NCI-H1417 (cell line): Measurements from ENCODE around the gene ENO2.
"Not testable (repeated sequence)": the region's sequence is repeated elsewhere in the genome, so short reads cannot be mapped to it uniquely, and the experiment has no call there.

ENCODE experiments used
- DNase-seq, 3 experiments: peaks; one replicate each; lab custom pipeline; 2025; lab: John Stamatoyannopoulos, UW

The ENO2 gene

DNA sequence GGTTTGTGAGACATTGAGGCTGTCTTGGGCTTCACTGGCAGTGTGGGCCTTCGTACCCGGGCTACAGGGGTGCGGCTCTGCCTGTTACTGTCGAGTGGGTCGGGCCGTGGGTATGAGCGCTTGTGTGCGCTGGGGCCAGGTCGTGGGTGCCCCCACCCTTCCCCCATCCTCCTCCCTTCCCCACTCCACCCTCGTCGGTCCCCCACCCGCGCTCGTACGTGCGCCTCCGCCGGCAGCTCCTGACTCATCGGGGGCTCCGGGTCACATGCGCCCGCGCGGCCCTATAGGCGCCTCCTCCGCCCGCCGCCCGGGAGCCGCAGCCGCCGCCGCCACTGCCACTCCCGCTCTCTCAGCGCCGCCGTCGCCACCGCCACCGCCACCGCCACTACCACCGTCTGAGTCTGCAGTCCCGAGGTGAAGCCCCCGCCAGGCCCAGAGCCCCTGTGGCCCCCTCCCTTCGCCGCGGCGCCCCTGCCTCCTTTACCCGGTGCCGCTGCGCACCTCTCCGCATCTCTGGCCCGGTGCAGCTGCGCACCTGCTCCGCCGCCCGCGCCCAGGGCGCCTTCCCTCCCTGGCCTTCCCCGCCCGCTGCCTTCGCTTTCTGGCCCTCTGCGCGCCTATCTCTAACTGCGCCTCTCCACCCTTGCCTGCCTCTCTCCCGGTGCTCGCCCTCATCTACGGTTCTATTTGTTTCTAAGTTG lies at the start of gene ENO2:
TSS of gene ENO2 (plus strand) at position 335 of the 701 bp plus-strand sequence. CDS start 1,253 bp downstream, outside the sequence.
- peak; percentile 36 to 87 (median 86) for DNase-seq

DNA sequence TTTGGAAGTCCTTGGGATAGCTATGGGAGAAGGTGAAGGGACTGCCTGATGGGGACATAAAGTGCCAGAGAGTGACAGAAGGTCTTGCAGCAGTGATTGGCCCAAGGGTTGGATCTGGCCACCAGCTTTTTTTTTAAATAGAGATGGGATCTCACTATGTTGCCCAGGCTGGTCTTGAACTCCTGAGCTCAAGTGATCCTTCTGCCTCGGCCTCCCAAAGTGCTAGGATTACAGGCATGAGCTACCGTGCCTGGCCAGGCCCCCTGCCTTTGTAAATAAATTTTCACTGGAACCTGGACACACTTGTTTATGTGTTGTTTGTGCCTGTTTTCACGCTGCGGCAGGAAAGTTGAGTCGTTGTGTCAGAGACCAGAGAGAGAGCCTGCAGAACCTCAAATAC lies 49.1 kb upstream of the ENO2 start:
- not testable (repeated sequence) for DNase-seq

DNA sequence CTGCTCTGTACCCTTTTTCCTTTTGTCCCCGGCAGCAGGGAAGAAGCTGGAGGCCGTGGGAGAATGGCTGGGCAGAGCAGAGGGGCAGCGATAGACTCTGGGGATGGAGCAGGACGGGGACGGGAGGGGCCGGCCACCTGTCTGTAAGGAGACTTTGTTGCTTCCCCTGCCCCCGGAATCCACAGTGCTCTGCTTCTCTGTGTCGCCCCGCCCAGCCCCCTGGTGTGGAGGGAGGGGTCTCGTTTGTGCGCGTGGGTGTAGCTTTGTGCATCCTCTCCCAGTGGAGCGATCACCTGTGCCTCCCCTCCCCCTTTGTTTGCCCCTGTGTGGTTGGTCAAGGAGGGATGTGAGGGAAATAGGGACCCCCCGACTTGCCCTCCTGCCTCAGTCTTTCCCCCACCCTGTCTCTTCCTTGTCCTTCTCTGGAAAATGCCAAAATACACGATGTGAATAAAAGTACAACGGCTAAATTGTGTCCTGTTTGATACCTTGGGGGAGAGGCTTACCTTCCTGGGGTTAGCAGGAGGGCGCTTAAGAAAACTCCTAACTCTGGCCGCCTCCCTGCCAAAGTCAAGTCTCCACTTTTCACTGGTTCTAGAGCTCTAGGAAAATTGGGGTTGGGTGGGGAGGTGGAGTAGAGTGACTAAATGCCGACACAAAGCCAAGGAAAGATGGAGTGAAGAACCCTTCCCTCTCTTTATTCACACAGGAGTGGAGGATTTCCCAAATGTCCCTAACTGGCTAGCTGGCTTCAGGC lies 48.0 kb upstream of the ENO2 start:
- DNase-seq: peak in 2 of 3 experiments; percentile 13 to 15

DNA sequence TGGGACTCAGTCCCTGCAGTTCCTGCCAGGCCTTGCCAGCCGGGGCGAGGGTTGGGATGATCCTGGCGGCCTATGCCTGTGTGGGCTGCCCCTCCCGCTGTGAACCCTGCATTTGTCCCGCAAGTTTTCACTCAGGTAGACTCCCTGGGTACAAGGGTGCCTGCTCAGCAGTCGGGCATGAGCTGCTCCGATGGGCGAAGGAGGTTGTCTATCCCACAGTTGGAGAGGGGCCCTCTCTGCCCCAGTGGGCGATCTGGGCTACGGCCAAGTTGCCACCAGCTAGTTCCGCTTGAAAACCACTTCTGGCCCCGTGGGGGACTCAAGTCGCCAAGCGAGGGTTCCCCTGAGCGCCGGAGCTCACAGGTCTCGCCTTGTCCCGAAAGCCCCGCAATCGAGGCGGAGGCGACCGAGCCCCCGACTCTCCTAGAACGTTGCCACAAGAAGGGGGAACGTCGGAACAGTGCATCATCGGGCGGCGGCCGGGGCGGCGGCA lies 47.4 kb upstream of the ENO2 start:
- no peak for DNase-seq

DNA sequence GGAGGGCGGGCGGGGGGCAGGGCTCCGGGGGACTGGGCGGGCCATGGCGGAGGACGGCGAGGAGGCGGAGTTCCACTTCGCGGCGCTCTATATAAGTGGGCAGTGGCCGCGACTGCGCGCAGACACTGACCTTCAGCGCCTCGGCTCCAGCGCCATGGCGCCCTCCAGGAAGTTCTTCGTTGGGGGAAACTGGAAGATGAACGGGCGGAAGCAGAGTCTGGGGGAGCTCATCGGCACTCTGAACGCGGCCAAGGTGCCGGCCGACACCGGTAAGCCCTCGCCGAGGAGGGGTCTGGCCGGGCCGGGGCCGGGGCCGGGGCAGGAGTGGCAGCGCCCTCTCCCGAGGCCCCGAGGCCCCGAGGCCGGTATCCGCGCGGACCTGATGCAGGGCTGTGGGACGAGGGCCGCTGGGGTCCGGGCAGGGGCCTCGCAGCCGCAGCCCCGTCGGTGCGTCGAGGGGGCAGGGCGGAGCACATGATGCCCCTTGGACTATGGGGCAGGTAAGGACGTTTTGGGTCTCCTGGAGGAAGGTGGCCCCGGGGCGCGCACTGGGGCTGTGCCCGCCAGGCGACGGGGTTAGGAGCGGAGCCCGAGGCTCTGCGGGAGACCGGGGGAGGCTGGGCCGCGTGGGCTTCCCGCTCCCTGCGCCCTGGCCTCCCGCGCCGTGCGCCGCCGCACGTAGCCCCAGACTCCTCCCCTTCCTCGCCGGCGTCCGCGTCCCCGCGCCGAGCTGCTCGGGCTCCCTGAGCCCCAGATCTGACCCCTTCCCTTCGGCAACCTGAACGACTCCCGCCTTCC lies 46.8 kb upstream of the ENO2 start, which contains the start of gene TPI1:
TSS of gene TPI1 (plus strand) at position 119 of the 798 bp plus-strand sequence. CDS start at position 155, 36 bp downstream.
- DNase-seq: peak; percentile 69 to 88 (median 87)

DNA sequence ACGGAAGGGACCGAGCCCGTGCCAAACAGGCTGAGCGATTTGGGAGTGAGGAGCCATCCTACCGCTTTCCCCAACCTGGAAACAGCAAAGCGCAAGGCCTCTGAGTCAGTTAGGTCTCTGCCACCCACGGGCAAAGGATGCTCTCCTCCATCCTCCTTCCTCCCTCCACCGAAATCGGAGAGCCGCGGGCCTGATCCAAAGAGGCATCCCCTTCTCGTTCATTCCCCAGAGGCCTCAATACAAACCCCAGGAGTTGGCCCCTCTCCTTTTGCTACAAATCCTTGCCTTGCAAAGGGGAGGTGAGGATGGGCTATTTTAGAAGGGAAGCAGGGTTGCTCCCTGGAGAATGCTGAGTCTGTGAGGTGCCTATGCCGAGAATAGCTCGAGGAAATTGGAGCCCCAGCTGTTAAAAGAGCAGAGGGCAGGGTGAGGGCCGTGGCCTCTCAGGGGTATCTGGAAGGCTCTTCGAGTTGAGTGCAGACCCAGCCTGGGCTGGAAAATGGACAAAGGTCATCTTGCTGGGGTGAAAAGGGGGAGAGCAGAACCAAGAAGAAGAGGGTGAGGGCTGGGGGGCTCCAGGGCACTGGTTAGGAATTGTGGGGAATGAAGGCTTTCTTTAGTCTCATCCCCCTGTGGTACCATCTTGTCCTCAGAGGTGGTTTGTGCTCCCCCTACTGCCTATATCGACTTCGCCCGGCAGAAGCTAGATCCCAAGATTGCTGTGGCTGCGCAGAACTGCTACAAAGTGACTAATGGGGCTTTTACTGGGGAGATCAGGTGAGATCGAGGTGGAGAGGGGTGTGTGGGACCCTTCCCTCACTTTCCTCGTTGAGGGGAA lies 46.0 kb upstream of the ENO2 start:
- DNase-seq: peak in 1 of 3 experiments; percentile 38

GRCh38 chr12:6869049-6870021 lies 45.0 kb upstream of the ENO2 start:
- peak; percentile 80 to 90 (median 88) for DNase-seq

DNA sequence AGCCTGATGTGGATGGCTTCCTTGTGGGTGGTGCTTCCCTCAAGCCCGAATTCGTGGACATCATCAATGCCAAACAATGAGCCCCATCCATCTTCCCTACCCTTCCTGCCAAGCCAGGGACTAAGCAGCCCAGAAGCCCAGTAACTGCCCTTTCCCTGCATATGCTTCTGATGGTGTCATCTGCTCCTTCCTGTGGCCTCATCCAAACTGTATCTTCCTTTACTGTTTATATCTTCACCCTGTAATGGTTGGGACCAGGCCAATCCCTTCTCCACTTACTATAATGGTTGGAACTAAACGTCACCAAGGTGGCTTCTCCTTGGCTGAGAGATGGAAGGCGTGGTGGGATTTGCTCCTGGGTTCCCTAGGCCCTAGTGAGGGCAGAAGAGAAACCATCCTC lies 44.1 kb upstream of the ENO2 start:
- DNase-seq: peak in 1 of 3 experiments; percentile 15

DNA sequence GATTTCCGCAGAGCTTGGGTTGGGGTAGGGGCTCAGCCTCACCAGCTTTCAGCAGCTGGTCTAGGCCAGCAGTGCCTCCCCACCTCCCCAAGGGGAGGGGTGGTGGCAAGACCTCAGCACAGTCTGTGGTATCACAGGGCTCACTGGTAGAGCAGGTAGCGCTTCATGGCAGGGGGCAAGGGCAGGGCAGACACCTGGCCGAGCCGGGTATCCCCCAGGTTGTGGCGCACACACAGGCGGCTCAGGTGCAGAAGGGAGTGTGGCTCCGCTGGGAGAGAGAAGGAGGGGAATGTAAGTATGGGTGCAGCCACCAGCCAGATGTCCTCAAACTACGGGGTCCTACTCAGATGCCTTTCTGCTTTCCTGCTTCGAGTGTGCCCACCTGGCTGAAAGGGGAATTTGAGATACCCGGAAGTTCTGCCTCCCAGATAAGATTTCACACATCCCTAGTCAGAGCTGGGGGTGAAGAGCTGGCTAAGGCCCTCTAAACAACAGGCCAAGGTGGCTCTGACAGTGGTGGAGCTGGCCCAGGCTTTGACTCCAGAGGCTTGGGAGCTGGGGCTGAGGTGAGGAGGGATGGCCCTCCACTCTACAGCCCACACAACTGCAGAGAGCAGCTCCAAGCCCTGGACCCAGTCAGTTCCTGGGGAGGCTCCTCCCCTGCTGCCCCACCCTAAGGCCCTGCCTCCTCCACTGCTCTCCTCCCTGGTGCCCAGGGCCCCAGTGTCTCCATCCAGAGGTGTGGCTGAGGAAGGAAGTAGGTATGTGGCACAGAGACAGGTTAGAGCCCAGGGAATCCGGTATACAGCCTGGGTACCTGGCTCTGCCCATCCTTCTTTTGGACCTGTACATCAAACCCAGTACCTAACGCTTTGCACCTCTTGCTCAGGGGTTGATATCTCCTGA lies 43.1 kb upstream of the ENO2 start:
- peak; percentile 13 to 39 (median 18) for DNase-seq

- DNase-seq: peak; percentile 76 to 82 (median 80)
These were observed 42.0 kb upstream of the ENO2 start for GRCh38 chr12:6872073-6873048.

- DNase-seq: peak; percentile 96 to 97 (median 97)
These were observed 41.0 kb upstream of the ENO2 start, which contains the start of gene SPSB2 for GRCh38 chr12:6873094-6874014. TSS of gene SPSB2 (minus strand) at chr12:6873303. CDS start at chr12:6872901, 402 bp downstream.

- not testable (repeated sequence) for DNase-seq
These were observed 40.4 kb upstream of the ENO2 start for GRCh38 chr12:6874015-6874368.

DNA sequence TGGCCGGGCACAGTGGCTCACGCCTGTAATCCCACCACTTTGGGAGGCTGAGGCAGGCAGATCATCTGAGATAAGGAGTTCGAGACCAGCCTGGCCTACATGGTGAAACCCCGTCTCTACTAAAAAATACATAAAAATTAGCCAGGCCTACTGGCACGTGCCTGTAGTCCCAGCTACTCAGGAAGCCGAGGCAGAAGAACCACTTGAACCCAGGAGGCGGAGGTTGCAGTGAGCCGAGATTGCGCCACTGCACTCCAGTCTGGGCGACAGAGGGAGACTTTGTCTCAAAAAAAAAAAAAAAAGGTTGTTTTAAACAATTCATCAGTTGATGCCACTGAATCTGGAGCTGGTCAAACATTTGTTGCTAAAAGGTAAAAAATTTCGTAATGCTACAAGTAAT lies 34.6 kb upstream of the ENO2 start:
- DNase-seq: not testable (repeated sequence)

DNA sequence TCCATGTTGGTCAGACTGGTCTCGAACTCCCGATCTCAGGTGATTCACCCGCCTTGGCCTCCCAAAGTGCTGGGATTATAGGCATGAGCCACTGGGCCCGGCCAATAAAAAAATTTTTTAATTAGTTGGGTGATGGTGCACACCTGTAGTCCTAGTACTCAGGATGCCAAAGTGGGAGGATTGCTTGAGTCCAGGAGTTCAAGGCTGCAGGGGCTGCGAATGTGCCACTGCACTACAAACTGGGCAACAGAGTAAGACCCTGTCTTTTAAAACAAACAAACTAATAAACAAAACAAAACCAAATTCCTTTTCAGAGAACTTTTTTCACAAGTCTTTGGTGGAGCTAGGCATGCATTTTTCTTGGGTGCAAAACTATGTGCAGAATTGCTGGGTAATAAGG lies 31.1 kb upstream of the ENO2 start:
- no peak for DNase-seq

DNA sequence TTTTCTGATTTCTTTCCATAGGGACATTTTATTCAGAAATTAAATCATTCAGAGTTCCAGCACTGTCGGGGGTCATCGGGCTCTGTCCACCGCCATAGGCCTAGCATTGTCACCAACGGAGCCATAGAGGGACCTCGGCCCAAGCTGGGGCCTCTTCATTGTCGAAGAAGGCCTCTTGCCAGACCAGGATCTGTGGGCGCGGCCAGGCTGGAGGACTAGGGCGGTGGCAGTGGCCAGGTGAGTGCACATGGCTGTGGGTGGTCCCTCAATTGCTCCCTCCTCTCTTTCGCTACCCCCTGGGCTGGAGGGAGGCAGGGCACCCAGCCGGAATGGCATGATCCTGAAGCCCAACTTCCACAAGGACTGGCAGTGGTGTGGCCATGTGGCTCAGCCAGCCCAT lies 30.7 kb upstream of the ENO2 start:
- DNase-seq: no peak

DNA sequence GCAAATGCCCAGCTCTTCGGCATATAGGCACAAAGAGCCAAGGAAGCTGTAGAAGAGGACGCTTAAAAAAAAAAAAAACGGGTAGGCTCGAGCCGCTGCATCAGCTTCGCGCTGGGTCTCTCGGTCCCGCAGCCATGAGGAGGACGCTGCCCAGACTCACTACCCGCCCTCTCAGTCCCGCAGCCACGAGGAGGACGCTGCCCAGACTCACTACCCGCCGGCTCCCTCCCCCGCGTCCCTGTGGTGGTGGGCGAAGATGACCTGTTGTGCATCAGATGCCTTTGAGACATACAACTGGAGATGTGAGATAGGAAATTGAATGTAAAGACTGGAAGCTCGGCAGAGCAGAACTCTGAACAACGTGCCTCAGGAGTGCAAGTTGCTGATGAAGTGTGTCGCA lies 29.8 kb upstream of the ENO2 start:
- DNase-seq: no peak
